HG03457 (cell line): Measurements from ENCODE around the gene KLHL26.

Experiments used
- ATAC-seq: cut with Tn5 transposase; IDR thresholded peaks from one replicate; pipeline ENCODE4 v1.9.1; 2021; ENCODE audit warnings: moderate number of reproducible peaks; ENCODE audit not compliant: unreplicated experiment

KLHL26 gene

DNA sequence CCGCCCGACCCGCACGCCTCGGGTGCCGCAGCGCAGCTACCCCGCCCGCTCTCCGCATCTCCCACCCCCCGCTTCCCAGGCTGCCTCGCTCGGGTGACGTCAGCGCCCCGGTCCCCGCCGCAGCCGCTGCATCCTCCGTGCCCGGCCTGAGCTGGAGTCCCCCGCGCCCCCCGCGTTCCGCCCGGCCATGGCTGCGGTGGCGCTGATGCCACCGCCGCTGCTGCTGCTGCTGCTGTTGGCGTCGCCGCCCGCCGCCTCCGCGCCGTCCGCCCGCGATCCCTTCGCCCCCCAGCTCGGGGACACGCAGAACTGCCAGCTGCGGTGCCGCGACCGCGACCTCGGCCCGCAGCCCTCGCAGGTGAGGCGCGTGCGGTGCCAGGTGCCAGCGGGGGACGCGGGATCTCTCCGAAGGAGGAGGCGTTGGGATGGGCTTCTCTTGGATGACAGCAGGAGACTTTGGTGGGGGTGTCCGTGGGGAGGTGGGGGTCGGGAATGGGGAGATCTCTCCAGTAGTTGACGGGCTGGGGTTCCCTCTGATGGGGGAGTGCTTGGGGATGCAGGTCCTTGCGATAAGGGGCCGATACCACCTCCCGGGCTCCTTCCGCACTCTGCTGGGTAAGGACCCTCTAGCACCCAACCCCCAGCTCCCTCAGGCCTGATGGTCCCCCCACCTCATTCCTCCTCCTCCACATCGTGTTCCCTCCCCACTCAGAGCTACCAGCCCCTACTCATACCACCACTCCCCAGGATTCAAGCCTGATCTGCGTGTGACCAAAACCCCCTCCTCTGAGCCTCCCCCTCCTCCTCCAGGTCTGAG, 23.8 kb upstream of the KLHL26 start, which contains the start of gene TMEM59L:
TSS of gene TMEM59L (plus strand) at position 99 of the 817 bp plus-strand sequence. CDS start at position 188, 89 bp downstream.
- no peak for ATAC-seq

DNA sequence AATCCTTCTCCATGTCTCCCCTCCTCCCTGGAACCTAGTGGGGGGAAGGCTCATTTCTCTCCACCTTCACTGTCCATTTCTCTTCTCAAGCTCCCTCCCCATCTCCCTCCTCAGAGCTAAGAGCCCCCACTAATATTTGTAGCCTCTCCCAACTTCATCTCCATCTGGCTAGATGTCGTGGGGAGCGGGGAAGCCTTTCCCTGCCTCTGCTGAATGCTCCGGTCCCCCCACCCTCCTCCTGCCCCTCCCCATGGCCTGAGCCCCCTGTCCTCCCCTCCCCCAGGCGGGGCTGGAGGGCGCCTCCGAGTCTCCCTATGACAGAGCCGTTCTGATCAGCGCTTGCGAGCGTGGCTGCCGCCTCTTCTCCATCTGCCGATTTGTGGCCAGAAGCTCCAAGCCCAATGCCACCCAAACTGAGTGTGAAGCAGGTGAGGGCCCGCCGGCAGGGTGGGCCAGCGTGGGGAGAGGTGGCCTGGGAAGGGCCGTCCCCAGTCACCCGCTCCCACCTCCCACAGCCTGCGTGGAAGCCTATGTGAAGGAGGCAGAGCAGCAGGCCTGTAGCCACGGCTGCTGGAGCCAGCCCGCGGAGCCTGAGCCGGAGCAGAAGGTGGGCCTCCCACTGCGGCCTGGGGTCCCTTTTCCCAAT, 23.1 kb upstream of the KLHL26 start:
- no peak for ATAC-seq

DNA sequence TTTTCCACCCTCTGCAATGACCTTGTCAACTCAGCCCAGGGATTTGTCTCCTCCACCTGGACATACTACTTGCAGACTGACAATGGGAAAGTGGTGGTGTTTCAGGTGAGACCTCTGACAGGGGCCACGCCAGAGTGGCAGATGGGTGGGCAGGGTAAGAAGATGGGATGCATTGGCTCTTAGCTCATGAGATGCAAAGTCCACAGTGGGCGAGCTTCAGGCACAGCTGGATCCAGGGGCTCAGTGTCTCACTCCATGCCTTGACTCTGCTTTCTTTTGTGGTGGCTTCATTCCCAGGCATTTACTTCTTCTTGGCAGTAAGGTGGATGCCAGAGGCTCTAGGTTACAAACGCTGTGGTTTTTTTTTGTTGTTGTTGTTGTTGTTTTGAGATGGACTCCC, 20.8 kb upstream of the KLHL26 start:
- no peak for ATAC-seq

DNA sequence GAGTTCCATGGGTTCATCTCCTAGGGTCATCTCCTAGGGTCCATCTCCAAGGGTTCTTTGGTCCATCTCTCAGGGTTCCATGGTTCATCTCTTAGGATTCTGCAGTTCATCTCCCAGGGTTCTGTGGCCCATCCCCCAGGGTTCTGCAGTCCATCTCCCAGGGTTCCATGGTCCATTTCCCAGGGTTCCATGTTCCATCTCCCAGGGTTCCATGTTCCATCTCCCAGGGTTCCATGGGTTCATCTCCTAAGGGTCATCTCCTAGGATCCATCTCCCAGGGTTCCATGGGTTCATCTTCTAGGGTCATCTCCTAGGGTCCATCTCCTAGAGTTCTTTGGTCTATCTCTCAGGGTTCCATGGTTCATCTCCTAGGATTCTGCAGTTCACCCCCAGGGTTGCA, 19.3 kb upstream of the KLHL26 start:
- ATAC-seq, result no peak

DNA sequence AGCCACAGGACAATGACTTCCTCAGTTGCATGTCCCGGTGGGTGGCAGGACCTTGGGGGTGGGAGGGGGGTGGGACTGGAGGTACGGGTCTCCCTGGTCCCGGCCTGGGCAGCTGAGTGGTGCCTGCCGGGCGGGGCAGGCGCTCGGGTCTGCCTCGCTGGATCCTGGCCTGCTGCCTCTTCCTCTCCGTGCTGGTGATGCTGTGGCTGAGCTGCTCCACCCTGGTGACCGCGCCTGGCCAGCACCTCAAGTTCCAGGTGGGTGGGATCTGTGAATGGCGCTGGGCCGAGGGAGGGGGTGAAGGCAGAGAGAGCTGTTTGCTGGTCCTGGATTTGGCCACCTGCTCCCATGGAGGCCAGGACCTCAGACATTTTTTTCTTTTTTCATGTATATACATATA, 18.6 kb upstream of the KLHL26 start:
- ATAC-seq, result no peak

DNA sequence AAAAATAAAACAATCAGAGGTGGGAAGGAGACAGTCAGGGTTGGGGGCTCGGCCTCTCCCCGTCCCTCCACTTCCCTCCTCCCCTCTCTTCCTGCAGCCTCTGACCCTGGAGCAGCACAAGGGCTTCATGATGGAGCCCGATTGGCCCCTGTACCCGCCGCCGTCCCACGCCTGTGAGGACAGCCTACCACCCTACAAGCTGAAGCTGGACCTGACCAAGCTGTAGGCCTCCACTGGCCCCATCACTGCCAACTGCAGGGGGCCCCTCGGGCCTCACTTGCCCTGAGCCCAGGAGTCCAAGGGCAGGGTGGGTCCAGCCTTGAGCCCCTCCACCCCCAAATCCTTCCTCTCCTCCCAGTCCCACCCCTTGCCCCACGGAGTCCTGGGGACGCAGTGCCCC, 16.5 kb upstream of the KLHL26 start:
- ATAC-seq, result no peak

DNA sequence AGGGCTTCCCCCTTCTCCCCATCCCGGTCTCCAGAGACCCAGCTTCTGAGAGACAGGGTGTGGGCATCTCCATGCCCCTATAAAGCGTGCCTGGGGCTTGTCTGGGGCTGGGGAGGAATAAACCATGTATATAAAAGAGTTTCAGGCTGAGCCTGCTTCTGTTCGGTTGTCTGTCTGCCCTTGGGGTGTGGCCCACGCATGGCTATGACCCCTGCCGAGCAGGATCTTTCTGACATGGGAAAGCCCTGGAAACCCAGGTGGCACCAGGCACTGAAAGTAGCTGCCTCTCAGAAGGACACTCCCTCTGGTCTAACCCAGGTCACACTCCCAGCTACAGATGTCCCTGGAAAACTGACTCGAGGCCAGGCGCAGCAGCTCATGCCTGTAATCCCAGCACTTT, 15.9 kb upstream of the KLHL26 start:
- no peak for ATAC-seq

DNA sequence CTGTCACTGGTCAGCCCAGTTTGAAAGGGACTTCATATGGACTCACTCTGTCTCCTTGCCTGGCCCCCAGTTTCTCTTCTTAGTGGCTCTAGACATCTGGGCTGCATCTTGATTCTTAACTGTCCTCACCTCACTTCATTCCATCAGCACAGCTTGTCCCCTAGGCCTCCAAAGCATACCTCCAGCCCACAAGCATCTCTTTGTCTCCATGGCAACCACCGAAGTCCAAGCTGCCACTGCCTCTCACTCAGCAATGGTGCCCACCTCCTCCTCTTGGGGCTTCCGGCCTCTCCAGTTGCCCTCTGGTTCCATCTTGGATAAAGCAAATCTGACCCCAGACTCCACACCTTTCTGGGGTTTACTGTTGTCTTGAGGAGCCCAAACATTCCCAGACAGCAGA, 9.9 kb upstream of the KLHL26 start:
- no peak for ATAC-seq

DNA sequence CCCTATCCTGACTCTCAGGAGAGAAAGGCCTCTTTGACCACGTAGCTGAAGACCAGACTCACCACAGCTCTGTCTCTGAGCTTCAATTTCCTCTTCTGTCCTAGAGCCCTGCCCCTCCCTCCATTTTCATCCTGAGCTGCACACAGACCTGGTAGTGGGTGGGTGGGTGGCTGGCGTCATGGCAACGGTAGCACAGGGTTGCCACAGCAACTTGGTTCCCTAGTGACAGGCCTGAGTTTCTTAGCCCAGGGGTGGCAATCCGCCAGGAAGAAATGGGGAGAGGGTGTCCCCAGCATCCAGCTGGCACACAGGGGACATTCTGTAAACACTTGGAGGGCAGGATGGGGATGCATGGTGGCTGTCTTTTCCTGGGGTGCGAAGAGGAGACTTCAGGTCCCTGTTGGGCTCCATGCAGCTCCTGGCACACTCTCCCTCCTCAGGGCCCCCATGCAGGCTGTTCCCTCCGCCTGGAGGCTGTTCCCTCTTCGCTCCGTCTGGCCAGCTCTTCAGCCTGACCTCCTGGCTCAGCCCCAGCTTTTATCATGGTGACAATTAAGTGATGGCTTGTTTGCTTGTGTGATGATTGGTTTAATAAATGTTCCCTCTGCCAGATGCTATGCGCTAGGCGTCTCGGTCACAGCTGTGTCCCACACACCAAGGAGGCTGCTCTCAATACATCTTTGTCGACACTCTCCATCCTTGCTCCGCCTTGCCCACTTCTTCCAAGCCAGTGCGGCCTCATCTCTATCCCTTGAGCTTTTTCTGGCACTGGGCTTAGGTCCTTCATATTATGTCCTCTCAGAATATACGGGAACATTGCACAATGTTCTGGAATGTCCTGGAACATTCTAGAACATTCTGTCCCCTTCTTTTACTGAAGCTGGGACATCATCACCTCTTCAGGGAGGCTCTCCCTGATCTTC, 7.4 kb upstream of the KLHL26 start:
- no peak for ATAC-seq

DNA sequence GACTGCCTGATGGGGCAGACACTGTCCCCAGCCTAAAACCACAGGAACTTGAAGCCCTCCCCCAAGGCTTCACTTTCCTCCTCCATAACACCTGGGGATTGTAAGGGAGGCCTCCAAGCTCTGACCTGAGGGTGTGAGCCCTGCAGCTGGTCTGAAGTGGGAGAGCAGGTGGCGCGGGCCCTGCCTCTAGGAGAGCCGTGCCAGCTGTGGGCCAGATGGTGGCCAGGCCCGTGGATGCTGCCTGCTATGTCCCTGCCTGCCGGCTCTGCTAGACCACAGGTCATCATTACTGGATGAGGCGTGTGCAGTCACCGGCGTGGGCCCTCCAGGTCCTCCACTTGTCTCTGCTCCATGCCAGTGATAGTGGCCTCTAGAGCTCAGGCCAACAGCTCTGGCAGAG, 3.5 kb upstream of the KLHL26 start:
- no peak for ATAC-seq

DNA sequence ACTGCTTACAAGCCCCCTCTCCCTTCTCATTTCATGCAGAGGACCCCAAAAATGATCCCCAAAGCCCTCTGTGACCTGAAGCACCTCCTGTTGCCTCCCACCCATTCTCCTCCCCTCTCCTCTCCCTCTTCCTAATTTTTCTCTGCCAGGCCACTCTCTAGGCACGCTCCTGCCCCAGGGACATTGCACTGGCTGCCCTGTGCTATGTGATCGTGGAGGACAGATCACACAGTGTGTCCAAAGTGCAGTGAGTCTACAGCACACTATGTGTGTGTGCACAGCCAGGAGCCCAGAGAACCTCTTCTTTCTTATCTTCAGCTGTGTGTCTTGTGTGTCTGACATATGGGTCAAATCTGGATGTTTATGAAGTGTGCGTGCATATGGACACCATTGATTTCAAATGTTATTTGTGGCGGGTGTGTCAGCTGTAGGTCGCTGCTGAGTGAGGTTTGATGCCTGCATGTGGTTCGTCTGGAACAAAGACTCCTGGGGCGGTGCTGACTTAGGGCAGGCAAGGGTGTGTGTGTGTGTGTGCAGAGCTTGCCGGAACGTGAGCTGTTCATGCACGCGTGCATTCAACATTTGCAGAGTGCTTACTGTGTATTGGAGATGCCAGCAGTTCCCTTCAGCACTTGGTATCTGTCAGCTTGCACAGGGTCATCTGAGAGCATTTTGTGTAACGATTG, 2.1 kb upstream of the KLHL26 start:
- ATAC-seq, result no peak

DNA sequence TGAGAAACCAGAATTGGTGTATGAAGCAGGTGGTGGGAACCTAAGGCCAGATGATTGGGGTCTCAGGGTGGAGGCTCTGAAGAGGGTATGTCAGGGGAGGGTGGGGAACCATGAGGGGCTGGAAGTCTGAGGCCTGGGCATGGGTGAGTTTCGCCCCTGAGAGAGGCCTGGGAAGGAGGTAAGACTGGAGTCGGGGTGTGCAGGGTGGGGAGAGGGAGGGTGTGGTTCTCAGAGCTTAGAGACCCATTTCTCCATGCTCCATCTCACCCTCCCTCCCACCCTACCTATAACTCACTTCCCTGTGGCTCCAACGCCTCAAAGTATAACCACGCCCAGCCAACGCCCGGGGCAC, 1.0 kb upstream of the KLHL26 start:
- ATAC-seq, result no peak

DNA sequence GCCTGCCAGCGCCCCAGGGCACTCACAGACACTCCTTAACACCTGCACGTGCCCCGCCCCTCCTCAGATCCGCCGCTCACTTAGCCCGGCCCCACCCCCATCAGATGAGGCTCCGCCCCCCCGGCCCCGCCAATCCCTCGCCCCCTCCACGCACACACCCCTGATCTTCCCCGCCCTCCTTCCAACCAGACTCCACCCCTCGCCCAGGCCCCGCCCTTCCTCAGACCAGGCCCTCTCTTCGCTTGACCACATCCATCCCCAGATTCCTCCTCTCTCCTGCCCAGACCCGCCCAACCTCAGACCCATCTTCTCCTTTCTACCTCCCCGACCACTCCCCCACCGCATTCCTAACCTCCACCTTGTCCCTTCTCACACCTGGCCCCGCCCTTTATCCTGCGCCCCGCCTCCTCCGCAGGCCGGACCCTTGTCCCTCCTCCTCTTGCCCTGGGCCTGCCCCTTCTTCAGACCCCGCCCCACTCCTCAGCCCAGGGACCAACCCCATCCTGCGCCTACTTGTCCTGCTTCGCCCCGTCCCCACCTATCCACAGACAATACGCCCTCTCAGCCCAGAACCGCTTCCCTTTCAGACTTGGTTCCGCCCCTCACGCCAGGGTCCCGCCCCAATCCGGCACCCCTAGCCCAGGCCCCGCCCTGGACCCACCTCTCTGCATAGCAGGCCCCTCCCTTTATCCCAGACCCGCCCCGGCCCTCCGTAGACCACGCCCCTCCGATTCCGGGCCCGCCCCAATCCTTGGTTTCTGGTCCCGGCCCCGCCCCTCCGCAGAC, 452 bp upstream of the KLHL26 start:
- ATAC-seq, result peak; percentile 79

DNA sequence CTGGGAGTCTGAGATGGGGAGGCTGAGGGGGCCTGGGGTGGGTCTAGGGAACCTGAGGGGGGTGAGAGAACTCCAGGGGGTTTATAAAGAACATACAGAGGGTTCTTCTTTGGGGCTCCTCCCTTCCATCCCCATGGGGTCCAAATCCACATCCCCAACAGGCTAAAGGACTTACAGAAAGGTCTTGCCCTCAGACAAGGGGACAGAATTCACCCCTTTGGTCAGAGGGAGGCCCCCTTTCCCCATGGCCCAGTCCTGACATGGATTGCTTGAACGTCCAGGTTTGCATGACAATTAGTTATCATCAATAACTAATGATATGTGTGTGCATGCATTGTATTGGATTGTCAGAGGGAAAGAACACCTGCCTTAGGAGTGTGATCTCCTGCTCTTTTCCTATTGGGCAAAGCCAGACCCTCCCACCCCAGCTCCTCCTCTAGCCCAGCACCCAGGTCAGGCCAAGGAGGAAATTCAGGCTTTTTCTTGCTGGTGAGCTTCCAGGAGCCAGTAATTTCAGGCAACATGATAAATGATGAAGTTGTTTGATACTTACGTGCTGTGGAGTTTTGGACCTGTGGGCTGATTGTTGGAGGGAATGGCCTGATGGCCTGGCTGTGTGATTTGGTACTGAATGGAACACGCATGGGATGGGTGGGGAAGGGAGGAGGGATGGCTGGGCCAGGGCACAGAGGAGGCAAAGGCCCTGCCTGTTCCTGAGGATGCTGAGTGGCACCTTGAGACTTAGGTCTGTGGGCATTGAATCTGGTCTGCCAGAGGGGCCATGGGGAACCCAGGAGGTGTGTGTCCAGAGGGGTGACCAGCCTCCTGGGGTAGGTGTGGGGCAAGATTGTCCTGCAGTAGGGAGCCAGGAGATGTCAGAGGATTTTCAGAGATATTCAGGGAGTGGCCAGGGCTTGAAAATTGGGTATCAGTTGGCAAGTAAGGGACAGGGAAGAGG, 1.1 kb downstream of the KLHL26 start:
- no peak for ATAC-seq

DNA sequence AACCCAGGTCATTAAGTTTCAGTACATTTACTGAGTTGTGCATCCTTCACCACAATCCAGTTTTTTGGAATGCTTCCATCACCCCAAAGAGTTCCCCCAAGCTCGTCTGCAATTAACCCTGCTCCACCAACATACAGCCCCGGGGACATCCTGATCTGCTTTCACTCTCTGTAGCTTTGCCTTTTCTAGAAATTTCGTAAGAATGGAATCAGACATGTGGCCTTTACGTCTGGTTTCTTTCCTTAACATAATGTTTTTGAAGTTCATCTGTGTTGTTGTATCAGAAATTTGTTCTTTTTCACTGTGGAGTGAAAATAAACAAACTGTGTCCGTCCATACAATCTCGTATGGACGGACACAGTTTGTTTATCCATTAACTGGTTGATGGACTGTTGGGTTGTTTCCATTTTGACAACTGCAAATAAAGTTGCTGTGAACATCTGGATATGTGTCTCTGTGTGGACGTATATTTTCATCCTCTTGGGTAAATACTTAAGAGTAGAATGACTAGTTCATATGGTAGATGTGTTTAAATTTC, 2.9 kb downstream of the KLHL26 start:
- no peak for ATAC-seq

DNA sequence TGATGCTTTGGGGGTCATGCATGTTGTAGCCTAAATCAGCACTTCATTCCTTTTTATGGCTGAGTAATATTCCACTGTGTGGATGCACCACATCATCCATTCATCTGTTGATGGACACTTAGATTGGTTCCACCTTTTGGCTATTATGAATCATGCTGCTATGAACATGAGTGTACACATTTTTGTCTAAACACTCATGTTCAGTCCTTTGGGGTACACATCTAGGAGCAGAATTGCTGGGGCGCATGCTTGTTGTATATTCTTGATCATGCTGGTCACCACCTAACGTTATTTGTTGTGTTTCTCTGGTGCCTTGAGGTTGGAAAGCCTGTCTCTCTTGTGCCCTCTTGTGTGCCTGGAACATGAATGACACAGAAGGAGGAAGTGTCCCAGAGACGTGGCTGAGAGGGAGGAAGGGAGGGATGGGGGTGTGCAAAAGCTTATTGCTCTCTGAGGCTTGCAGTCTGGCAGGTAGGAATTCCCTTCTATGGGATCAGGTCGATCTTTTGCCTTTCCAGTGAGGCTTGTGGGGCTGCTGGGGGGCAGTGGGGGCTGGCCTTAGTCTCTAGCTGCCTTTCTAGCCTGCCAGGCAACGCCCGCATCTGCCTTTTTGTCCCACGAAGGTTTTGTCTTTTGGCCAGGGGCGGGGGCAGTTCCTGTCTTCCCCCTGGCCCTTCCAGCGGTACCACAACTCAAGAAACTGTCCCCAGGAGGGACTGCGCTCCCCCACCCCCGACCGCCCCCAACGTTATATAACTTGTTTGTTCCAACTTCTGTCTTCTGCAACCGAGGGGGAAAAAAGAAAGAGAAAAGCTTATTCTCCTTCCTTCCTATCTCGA, 7.6 kb downstream of the KLHL26 start:
- no peak for ATAC-seq

DNA sequence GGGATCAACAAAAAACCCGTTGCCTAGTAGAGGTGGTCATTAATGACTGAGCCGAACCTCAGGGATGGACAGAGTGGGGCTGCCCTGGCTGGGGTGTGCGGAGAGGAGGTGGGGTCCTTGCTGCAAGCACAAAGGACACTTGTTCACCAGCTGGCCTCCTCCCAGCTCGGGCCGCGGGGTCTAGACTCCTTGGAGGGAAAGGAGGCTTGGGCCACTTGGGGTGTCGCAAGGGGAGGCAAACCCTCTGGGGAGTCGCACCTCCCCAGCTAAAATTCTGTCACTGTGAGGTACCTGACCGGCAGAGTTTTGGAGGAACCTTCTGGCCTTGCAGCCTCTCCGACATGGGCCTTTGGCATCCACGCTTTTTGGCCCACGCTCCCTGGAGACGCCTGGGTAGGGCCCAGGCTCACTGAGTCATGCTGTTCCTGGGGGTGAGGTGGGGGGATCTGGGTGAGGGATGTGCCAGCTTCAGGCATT, 8.2 kb downstream of the KLHL26 start:
- no peak for ATAC-seq
